Measurements from ENCODE around the gene TBL1XR1. TPM values are rescaled to one million over a fixed set of nuclear protein-coding genes. Genes with fewer than 3 reads are reported as not detected.
A peak's percentile ranks its signal among the peaks of the same experiment; 100 is the strongest.

TBL1XR1 gene
- total RNA-seq, 2 experiments from 2014 or later = 63.2 to 67.8 TPM

GRCh38 chr3:177210744-177211502 is 13.6 kb upstream of the TBL1XR1 start:
- Mint-ChIP-seq H3K4me1 (ENCODE audit: low read depth) (peaks cover 17% of the 10 kb centered on the region), H3K27me3 (no peaks in the 10 kb centered on the region), H3K36me3 (ENCODE audit: low read depth) (no peaks in the 10 kb centered on the region), H3K27ac (peak overlapping the region; percentile 66), H3K9me3 (no peaks in the 10 kb centered on the region), H3K4me3 (no peak overlapping the region)
- Histone ChIP-seq H3K9me3 (ENCODE audit: control insufficient read depth in 1 of 2, insufficient read depth in 1 of 2, low read length in 2 of 2) (no peaks in the 10 kb centered on the region), H3K27me3 (ENCODE audit: control insufficient read depth in 1 of 2, insufficient read depth in 2 of 2, low read length in 2 of 2) (no peaks in the 10 kb centered on the region), H3K27ac (ENCODE audit: low read depth in 1 of 2, low read length in 2 of 2) (no peak overlapping the region), H3K4me3 (ENCODE audit: low read length) (no peak overlapping the region), H3K36me3 (ENCODE audit: insufficient read depth, low read length) (no peaks in the 10 kb centered on the region), H3K4me1 (ENCODE audit: insufficient read depth, low read length) (no peaks in the 10 kb centered on the region)
- TF ChIP-seq CTCF (IDR thresholded peaks at IDR 0.05) = no peak
- intact Hi-C loops (cut with DNase I, micrococcal nuclease) = no loop called here
- ChIA-PET POLR2A (interaction anchor here (0.7 kb wide), 1 partner anchor 13 kb away, joined by 4 read pairs; no protein-coding TSS in a partner anchor), CTCF (interaction anchor here (0.7 kb wide), 1 partner anchor 130 kb away, joined by 3 read pairs; no protein-coding TSS in a partner anchor)
- ATAC-seq (ENCODE audit: poor library complexity) (no peak), DNase-seq (no peak)

- Histone ChIP-seq H3K27ac (ENCODE audit: low read depth in 1 of 2, low read length in 2 of 2) (no peak overlapping the region), H3K4me3 (ENCODE audit: low read length) (no peak overlapping the region), H3K9me3 (ENCODE audit: control insufficient read depth in 1 of 2, insufficient read depth in 1 of 2, low read length in 2 of 2) (no peaks in the 10 kb centered on the region), H3K27me3 (ENCODE audit: control insufficient read depth in 1 of 2, insufficient read depth in 2 of 2, low read length in 2 of 2) (no peaks in the 10 kb centered on the region), H3K36me3 (ENCODE audit: insufficient read depth, low read length) (no peaks in the 10 kb centered on the region), H3K4me1 (ENCODE audit: insufficient read depth, low read length) (no peaks in the 10 kb centered on the region)
- no peak overlapping the region for H3K27ac Mint-ChIP-seq
- H3K4me1 Mint-ChIP-seq (ENCODE audit: low read depth) = peaks cover 17% of the 10 kb centered on the region
- no peaks in the 10 kb centered on the region for H3K27me3 Mint-ChIP-seq
- no peaks in the 10 kb centered on the region for H3K9me3 Mint-ChIP-seq
- no peak for ATAC-seq (ENCODE audit: poor library complexity)
- intact Hi-C loops (cut with DNase I, micrococcal nuclease) = loop anchor here in 1 of 2 experiments (10.0 kb wide), 1 partner anchor 75 kb away; no protein-coding TSS in a partner anchor
- CTCF ChIA-PET = interaction anchor here (1.0 kb wide), 1 partner anchor 158 kb away, joined by 3 read pairs; no protein-coding TSS in a partner anchor
- POLR2A ChIA-PET = interaction anchor here (1.0 kb wide), 1 partner anchor 150 kb away, joined by 4 read pairs; no protein-coding TSS in a partner anchor
- no peaks in the 10 kb centered on the region for H3K36me3 Mint-ChIP-seq (ENCODE audit: low read depth)
- no peak for TF ChIP-seq CTCF (IDR thresholded peaks at IDR 0.05)
- no peak overlapping the region for H3K4me3 Mint-ChIP-seq
- DNase-seq = no peak
Measured at GRCh38 chr3:177209509-177209908, 12.2 kb upstream of the TBL1XR1 start.

DNA sequence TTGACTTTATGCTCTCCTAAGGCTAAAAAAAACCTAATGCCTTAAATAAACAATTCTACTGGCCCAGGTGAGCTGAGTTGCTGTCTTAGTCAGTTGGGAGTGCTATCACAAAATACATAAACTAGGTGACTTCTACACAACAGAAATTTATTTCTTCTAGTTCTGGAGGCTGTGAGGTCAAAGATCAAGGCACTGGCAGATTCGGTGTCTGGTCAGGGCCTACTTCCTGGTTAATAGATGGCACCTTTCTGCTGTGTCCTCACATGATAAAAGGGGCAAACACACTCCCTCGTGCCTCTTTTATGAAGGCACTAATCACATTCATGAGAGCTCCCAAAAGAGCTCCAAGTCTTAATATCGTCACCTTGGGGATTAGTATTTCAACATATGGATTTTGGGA is 11.5 kb upstream of the TBL1XR1 start:
- H3K36me3 Mint-ChIP-seq (ENCODE audit: low read depth) = no peaks in the 10 kb centered on the region
- H3K4me3 Mint-ChIP-seq = no peak overlapping the region
- TF ChIP-seq CTCF (IDR thresholded peaks at IDR 0.05) = no peak
- H3K9me3 ChIP-seq (ENCODE audit: control insufficient read depth in 1 of 2, insufficient read depth in 1 of 2, low read length in 2 of 2) = peaks cover 0 to 6% of the 10 kb centered on the region in 2 experiments
- no peaks in the 10 kb centered on the region for H3K27me3 Mint-ChIP-seq
- intact Hi-C loops (cut with DNase I, micrococcal nuclease) = loop anchor here in 1 of 2 experiments (10.0 kb wide), 1 partner anchor 76 kb away; no protein-coding TSS in a partner anchor
- no peaks in the 10 kb centered on the region for H3K9me3 Mint-ChIP-seq
- H3K27ac Mint-ChIP-seq = no peak overlapping the region
- H3K36me3 ChIP-seq (ENCODE audit: insufficient read depth, low read length) = no peaks in the 10 kb centered on the region
- no peaks in the 10 kb centered on the region for H3K27me3 ChIP-seq (ENCODE audit: control insufficient read depth in 1 of 2, insufficient read depth in 2 of 2, low read length in 2 of 2)
- H3K4me1 ChIP-seq (ENCODE audit: insufficient read depth, low read length) = no peaks in the 10 kb centered on the region
- ATAC-seq (ENCODE audit: poor library complexity) = no peak
- DNase-seq = no peak
- H3K4me1 Mint-ChIP-seq (ENCODE audit: low read depth) = peaks cover 17% of the 10 kb centered on the region
- H3K27ac ChIP-seq (ENCODE audit: low read depth in 1 of 2, low read length in 2 of 2) = no peak overlapping the region
- no peak overlapping the region for H3K4me3 ChIP-seq (ENCODE audit: low read length)
- ChIA-PET POLR2A (interaction anchor here (0.5 to 1.0 kb wide), 3 partner anchors 10 to 465 kb away, joined by 3 to 4 read pairs (median 3); no protein-coding TSS in a partner anchor), CTCF (interaction anchor here (1.0 kb wide), 1 partner anchor 157 kb away, joined by 3 read pairs; no protein-coding TSS in a partner anchor)

Measured in CD4-positive, alpha-beta T cell (primary cell).